ENCODE results near the gene CLIC1.

CLIC1 gene

DNA sequence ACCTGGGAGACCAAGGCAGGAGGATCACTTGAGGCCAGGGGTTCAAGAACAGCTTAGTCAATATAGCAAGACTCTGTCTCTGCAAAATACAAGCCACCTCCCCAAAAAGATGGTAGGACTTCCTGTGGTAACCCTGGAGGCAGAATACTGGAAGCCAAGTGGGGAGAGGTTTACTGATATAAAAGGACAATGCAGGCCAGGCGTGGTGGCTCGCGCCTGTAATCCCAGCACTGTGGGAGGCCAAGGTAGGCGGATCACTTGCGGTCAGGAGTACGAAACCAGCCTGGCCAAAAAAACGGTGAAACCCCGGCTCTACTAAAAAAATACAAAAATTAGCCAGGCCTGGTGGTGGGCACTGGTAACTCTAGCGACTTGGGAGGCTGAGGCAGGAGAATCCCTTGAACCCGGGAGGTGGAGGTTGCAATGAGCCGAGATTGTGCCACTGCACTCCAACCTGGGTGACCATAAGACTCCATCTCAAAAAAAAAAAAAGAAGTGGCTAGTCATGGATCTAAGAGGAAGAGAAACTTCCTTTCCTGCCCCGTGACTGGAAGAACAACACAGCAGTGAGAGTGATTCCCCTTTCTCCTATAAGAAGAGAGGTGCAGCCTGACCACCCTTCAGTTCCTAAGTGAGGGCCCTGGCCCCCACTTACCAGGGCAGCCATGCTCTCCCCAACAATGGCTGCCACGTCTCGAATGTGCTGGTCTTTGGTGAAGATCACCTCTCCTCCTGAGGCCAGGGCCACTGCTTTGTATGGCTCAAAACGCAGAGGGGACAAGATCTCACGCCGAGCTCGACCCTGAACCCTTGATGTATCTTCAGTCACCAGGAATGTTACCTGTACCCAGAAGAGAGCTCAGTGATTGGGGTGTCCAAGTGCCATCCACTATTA, 32.3 kb upstream of the CLIC1 start:
- no peak for DNase-seq (ENCODE audit: low read depth, low spot score)

DNA sequence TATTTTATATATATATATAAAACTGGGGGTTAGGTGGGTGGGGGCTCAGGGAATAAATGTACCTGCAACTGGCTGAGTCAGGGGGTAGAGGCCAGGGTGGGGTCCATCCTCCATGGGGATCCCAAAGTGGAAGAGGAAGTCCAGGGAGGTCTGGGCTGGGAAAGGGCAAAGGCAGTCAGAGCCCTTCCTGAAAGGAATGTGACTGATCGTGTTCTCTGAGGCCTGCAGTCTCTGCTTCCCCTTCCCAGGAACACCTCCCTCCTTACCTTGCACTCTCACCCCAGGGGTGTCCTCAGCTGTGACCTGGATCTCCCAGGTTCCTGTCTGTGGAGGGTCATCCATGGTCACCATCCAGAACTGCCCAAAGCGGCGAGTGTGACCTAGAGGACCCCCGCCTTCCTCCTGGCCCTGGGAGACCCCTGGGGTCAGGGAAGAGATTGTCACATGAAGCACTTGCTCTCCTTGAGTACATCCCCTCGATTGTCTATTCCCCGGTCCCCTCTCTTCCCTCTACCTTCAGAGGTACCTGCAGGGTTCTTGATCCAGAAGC, 30.8 kb upstream of the CLIC1 start:
- DNase-seq (ENCODE audit: low read depth, low spot score) = no peak

DNA sequence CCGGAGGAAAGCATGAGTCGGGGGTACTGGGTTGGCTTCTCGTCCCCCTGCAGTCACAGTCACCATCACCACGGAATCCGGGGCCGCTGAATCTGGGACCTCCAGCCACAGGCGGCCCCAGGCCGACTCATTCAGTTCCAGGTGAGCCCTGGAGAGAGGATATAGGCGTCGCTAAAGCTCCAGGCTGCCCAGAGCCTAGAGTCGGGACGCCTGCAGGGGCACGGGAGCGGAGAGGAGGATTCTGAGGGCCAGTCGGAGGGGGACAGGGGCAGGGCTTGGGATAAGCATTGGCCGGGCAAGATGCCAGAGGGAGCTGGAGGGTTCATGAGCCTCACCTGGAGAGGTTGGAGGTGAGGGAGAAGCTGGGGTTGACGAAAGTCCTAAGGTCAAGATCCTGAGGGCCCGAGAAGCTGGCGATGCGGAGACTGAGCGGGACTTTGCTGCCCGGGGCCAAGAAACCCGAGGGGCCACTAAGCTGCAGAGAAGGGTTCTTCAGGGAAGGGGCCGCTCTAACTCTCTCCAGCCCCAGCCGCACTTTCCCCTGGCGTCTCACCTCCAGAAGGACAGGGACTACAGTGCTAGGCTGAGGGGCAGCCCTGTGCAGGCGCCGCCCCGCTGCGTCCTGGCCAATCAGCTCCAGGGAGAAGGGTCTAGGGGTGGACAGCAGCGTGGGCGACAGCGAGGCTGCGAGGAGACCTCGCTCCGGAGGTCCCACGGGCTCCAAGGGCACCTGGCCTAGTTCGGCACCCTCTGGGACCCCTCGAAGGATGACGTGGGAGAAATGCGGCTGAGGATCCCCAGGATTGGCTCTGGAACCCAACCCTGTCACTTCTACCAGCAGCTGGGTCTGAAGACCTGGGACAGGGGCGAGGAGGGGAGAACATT, 29.8 kb upstream of the CLIC1 start:
- no peak for DNase-seq (ENCODE audit: low read depth, low spot score)

DNA sequence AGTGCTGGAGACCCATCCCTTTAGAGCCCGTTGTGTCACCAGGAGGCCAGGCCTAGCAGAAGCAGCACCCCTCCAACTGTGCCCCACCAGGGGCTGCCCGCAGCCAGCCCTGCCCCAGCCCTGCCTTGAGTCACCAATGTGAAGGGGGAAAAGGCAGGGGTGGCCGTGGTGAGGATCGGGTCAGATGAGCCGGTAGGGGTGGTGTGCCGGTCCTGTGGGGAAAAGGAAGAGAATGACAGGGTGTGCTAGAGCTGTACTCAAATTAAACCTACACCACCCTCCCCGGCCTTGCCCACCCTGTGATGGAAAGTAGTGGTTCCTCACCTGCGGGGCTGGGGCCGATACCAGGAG, 29.2 kb upstream of the CLIC1 start:
- no peak for DNase-seq (ENCODE audit: low read depth, low spot score)

DNA sequence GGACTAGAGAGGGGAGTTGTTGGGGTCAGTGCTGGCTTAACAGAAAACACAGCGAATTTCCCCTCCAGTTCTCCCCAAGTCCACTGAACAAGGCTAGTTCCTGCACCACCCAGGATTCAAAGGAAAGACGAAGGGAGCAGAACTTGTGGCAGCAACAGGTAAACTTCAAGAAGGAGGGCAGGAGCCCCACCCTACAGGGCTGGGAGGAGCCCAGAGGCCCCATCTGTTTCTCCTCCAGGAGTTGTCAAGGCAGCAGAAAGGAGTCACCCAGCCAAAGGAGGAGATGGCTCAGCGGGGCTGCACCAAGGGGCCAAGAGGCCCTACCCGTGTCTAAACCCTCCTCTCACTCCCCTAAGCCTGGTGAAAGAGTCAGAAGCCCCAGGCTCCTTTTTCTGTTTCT, 27.9 kb upstream of the CLIC1 start:
- DNase-seq (ENCODE audit: low read depth, low spot score) = no peak

- no peak for DNase-seq (ENCODE audit: low read depth, low spot score)
Observed at GRCh38 chr6:31763619-31763940, 27.2 kb upstream of the CLIC1 start.

DNA sequence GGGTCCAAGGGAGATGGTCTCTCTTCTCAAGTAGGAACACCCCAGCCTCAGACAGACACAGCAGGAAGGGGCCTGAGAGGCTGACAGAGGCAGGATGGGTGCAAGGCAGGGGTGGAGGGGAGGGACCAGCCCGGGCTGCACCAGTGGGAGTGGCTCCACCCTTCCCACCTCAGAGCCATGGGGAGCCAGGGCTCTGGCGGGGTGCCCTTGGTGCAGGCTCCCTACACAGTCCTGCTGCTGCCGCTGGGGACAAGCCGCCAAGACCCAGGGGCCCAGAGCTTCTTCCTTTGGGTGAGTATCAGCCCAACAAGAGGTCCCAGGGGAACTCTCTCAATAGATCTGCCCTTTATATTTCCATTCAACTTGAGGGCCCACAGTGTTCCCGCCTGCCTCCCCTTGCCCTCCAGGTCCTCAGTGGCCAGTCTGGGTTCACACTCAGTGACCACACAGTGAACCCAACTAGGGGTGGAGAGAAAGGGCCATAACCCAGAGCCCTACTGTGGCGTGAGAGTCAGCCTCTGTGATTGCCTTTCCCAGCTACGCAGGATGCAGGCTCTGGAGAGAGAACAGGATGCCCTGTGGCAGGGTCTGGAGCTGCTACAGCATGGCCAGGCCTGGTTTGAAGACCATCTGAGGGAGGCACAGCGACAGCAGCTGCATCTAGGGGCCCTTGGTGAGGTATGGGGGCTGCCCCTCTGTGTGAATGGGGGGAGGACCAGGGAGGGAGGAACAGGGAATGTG, 26.7 kb upstream of the CLIC1 start:
- no peak for DNase-seq (ENCODE audit: low read depth, low spot score)

GRCh38 chr6:31762356-31762755, 26.0 kb upstream of the CLIC1 start, which contains the start of gene SAPCD1:
SAPCD1 (plus strand) TSS chr6:31762656; CDS start chr6:31763055, 399 bp downstream.
- no peak for DNase-seq (ENCODE audit: low read depth, low spot score)

DNA sequence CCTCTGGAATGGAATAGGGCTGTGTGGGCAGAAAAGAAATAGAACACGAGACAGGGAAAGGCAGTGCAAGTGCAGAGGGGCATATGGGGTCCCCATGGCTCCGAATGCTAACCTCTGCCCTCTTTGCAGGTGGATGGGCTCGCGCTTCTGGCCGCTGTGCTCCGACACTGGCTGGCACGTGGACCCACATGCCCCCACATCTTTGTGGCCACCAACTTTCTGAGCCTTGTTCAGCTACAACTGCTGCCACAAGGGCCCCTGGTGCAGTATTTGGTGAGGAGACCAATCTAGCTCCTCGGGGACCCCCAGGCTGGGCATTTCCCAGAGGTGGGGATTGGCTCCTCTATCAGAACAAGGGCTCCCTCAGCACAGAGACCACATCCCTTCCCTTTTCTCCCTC, 25.0 kb upstream of the CLIC1 start:
- no peak for DNase-seq (ENCODE audit: low read depth, low spot score)

DNA sequence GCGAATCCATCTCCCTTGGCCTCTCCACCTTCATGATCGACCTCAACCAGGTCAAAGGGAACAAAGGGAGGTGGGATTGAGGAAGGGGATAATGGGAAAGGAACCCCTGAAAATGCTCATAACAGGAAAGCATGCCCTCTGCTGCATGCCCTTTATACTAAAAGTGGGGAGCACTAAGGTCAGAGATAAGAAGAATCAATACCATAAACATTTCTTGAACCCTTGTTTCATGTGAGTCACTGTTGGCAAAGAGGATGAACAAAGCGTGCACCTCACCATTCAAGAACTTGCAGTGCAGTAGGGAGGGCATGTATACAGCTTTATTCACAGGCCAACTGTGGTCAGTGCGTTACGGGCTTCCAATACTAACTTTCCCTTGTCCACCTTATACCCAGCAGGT, 24.5 kb upstream of the CLIC1 start:
- DNase-seq (ENCODE audit: low read depth, low spot score) = no peak

- DNase-seq (ENCODE audit: low read depth, low spot score) = no peak
Observed at GRCh38 chr6:31758281-31758680, 22.0 kb upstream of the CLIC1 start.

DNA sequence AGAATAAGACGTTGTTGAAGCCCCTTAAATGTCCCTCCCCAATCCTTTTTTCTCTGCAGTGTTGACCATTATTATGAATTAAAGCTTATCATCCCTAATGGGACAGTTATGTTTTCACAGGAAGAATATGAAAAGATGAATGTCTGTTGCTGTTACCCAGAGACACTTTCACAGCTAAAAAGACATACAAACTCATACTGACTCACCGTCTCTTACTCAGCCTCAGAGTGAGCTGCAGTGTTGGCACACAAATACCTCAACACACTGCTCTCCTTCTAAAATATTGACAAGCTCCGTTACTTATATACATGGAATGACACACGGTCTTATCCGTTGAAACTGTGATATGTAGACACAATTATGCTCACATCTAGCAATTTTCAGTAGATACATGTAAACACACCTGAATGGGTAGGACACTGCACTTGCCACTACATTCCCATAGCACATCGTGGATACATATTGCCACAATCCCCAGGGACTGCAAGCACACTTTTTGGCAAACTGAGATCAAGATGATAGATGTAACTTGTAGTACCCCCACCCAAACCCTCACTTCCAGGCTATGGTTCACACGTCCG, 16.5 kb upstream of the CLIC1 start:
- DNase-seq (ENCODE audit: low read depth, low spot score) = no peak

- DNase-seq (ENCODE audit: low read depth, low spot score) = no peak
Observed at GRCh38 chr6:31750411-31751022, 14.2 kb upstream of the CLIC1 start.

DNA sequence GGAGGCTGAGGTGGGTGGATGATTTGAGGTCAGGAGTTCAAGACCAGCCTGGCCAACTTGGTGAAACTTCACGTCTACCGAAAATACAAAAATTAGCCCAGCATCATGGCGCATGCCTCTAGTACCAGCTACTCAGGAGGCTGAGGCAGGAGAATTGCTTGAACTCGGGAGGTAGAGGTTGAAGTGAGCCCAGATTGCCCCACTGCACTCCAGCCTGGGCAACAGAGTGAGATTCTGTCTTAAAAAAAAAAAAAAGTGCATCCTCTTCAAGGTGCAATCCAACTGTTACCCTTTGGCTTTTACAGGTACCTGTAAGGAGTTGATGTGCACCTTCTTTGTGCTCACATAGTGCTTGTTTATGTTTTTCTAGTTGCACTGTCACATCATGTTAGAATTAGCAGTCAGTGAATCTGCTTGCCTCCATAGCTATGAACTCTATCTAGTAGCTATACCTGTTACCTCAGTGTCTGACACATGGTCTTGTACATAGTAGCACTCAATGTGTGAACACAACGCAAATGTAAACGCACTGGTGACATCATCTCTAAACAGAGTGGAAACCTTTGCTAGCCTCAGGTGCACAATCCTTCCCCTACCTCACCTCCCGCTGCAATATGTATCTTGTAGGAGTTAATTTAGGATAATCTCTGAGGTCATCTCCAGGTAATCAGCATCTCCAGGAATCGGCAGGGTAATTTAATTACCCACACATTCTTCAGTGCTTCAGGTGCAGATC, 13.1 kb upstream of the CLIC1 start:
- DNase-seq (ENCODE audit: low read depth, low spot score) = no peak

- no peak for DNase-seq (ENCODE audit: low read depth, low spot score)
Observed at GRCh38 chr6:31744422-31744821, 8.1 kb upstream of the CLIC1 start.

GRCh38 chr6:31742894-31743293, 6.6 kb upstream of the CLIC1 start:
- DNase-seq (ENCODE audit: low read depth, low spot score) = no peak

- no peak for DNase-seq (ENCODE audit: low read depth, low spot score)
Observed at GRCh38 chr6:31741815-31742214, 5.5 kb upstream of the CLIC1 start.

DNA sequence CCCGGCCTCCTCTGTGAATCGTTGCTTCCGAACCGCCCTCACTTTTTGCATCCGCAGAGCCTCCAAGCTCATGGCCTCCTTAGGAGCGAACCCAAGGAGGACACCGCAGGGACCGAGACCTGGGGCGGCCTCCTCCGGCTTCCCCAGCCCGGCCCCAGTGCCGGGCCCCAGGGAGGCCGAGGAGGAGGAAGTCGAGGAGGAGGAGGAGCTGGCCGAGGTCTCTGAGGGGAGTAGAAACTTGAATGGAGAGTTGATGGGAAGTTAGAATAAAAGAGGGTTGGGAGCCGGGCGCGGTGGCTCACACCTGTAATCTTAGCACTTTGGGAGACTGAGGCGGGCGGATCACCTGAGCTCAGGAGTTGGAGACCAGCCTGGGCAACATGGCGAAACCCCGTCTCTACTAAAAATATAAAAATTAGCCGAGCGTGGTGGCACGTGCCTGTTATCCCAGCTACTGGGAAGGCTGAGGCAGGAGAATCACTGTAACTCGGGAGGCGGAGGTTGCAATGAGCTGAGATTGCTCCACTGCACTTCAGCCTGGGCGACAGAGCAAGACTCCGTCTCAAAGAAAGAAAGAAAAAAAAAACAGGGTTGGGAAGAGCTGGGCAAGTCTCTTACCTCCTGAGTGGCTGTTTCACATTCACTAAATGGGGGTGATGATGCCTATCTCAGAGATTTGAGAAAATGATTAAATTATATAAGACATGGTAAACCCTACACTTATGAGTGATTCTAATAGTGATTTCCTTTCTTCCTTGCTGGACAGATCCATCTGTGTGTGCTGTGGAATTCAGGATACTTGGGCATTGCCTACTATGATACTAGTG, 4.3 kb upstream of the CLIC1 start:
- no peak for DNase-seq (ENCODE audit: low read depth, low spot score)

DNA sequence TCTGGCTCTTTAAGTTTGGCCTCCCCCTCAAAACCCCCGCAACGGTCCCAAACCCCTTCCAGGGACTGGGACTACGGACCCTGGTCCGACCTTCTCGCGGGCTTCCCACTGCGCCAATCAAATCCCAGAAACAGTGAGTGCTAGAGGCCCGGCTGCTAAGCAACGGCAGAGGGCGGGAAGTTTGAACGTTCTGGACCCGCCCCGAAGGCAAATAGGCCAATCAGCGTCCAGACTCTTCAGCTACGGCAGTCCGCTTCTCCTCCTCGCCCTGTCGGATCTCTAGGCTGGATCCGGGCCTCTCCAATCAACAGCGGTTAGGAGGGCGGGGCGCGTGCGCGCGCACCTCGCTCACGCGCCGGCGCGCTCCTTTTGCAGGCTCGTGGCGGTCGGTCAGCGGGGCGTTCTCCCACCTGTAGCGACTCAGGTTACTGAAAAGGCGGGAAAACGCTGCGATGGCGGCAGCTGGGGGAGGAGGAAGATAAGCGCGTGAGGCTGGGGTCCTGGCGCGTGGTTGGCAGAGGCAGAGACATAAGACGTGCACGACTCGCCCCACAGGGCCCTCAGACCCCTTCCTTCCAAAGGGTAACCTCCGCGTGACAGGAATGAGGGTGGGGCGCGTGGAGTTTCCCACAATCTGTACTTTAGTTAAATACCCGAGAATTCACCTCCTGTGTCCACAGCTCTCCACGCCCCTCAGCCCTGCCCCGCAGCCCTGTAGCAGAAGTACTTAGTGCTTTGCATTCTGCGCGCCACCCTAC, 3.5 kb upstream of the CLIC1 start, which contains the start of gene MSH5:
Gene MSH5 (plus strand): TSS at position 367 of the 758 bp plus-strand sequence. CDS start 462 bp downstream, outside the sequence.
- DNase-seq (ENCODE audit: low read depth, low spot score) = peak; percentile 88

Data from activated CD4-positive, CD25-positive, alpha-beta regulatory T cell treated with anti-CD3 and anti-CD28 coated beads, Interleukin-2, amount 50 U/mL, for 16 hours (primary cell).